ENCODE measurements around the gene WSCD1.

WSCD1 gene

GRCh38 chr17:6061290-6061689 is 8.9 kb upstream of the WSCD1 start:
- no peak for DNase-seq

GRCh38 chr17:6064868-6065267 is 5.3 kb upstream of the WSCD1 start:
- DNase-seq = no peak

DNA sequence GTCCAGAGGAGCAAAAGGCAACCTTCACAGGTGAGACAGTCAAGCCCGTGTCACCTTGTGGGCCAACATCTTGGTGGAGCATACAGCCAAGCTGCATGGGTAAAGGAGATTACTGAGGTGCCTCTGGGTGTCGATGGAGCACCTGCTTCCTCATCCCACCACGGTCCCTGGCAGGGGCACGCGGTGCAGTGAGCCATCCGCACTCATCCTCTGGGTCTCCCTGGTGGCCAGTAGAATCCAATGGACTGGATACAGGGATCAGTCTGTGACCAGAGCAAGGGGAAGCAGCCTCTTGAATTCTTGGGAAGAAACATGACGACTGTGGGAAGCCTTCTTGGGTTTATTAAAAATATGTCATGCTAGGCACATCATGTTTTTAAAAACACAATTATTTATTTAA is 4.8 kb upstream of the WSCD1 start:
- DNase-seq = no peak

DNA sequence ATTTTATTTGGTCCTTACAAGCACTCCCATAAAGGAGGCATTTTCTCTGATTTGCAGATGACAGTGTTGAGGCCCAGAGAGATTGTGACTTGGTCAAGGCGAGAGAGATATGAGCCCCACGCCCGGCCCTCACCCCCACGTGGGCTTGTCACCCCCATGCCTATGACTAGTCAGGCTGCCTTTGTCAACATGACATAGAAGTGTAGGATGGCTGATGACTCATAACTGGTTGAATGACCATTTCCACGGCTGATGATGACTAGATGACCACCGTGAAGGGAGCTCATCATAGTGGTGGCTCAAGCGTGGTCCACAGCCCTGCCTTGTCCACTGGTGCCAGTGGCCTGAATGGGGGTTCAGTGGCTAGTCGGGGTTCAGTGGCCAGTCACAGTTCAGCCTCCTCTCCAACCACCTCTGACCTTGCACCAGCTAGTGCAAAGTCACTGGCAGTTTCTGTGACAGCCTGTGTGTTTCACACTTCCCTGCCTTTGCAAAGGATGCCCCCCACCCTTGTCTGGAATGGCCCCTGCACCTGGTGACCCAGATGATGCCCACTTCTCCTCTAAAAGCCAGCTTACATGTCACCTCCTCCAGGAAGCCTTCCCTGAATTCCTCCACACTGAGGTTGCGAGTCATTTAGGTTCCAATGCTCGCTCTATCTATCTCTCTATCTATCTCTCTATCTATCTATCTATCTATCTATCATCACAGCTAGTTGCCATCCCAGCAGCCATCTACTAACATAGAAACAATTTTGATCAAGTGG is 3.8 kb upstream of the WSCD1 start:
- DNase-seq = no peak

DNA sequence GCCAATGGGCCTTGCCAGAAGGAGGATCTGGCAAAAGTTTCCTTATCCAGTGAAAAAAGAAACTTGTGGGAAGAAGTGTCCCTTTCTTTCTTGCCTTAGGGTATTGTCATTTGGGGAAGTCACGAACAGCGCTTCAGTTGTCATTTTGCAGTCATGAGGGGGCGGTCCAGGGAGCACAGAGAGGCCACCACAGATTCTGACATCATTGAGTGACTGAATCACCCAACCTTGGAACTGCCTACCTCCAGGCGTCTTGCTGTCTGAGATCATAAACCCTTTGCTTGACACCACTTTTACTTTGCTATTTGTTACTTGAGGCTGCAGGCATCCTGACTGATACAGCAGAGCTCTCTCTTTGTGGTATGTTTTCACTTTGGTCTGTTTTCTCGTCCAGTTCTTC is 3.1 kb upstream of the WSCD1 start:
- no peak for DNase-seq

DNA sequence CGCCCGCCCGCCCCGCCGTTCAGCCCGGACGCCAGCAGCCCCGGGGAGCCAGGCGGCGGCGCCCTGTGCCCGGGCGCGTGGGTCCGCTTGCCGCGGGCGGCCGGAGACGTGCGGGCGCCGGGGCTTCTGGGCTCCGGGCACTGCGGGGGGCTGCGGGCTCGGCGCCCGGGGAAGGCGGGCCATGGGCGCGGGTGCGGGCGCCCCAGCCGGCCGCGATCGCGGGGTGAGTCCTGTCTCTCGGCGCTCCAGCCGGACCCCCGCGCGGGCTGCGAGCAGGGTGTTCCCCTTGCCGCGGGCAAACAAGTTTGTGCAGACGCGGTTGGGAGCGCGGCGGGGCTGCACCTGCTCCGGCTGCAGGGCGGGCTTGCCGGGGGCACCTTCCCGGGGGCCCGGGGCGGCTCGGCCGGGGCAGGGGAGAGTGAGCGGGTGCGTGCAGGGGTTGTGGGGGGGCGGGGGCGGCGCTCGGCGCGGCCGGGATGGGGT is 292 bp downstream of the WSCD1 start:
- DNase-seq = no peak

- no peak for DNase-seq
These were observed 833 bp downstream of the WSCD1 start for GRCh38 chr17:6070913-6071511.

DNA sequence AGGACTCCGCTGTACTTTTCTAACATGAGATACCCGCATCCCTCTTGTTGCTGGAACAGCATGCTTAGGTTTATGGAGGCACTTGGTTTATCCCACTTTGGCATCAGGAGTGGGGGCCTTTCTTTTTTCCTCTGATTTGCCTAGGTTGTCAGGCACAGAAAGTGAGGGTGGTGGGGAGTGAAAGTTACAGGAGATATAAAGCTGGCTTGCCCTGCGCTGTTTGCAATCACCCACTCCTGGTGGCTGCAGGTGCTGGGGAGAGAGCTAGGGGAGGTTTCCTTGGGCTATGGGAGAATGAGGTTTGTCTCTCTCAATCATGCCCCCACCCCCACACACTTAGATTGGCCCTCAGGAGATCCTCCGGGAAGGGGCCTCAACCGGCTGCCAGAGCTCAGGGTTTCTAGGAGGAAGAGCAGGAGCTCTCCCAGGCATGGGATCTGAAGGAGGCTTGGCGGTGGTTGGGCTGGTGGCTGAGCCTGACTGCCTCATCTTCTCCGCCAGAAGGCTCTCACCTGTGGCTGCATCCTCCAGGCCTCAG is 1.4 kb downstream of the WSCD1 start:
- no peak for DNase-seq

- no peak for DNase-seq
These were observed 2.0 kb downstream of the WSCD1 start for GRCh38 chr17:6072157-6072556.

GRCh38 chr17:6072611-6073010 is 2.4 kb downstream of the WSCD1 start:
- DNase-seq = no peak

- DNase-seq = no peak
These were observed 3.4 kb downstream of the WSCD1 start for GRCh38 chr17:6073620-6074019.

DNA sequence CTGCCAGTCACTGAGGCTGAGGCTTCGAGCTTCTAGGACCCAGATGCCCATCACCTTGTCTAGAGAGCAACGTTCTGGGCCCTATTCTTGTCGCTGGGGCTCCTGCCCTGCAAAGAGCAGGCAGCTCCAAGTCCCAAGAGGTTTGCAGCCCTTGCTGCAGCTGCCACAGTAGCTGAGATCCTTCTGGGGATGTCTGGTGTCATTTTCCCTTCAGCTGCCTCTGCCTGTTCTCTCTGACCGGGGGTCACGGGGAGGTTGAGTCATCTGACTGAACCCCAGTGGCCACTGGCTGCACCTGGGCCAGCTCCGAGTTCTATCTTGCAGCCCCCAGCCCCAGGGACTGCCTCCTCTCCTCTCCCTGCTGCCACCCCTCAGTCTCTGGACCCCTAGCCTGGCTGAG is 4.9 kb downstream of the WSCD1 start:
- DNase-seq = no peak

GRCh38 chr17:6075845-6076244 is 5.7 kb downstream of the WSCD1 start:
- no peak for DNase-seq

- no peak for DNase-seq
These were observed 7.6 kb downstream of the WSCD1 start for GRCh38 chr17:6077752-6078151.

DNA sequence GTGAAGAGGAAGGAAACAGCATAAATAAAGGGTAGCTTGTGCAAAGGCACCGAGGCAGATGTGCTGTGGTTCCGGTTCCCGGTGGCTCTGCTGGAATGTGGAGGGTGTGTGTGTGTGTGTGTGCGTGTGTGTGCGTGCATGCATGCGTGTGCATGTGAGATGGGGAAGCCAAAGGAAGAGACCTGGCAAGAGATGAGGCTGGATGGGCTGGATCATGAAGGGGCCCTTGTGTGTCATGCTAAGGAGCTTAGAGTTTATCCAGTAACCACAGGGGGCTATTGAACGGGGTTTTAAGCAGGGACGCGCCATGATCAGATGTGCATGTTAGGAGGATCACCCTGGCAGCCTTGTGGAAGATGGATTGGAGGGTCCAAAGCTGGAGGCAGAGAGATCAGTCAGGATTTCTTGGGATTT is 8.3 kb downstream of the WSCD1 start:
- no peak for DNase-seq

DNA sequence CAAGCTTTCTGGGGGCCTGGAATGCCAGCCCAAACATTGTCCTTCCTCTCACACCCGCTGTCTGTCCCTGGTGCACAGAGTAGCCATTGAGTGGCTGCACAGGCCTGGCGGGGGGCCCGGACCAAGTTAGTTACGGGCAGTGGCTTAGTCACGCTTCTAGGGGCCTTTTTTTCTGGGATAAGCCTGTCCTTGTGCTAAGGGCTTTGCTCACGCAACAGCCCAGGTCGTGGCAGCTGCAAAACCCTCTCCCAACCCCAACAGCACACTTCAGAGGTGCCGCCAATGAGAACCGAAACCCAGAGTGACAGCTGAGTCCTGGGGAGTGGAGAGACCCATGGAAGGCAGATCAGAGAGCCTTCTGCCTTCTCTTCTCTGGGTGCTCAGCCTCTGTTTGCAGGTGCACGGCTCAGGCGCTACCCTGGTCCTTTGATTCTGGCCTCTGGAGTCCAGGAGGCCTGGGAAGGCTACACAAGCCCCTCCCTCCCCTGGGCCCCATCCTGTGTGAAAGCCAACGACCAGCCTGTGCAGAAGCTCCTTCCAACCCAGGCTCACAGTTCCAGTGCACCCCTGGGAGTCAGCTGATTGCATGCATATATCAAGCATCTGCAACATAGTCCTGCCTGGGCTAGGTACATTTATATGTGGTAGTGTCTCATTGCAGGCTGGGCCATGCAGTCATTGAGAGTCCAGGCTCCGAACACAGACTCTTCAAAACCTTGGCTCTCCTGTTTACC is 9.1 kb downstream of the WSCD1 start:
- DNase-seq = no peak

DNA sequence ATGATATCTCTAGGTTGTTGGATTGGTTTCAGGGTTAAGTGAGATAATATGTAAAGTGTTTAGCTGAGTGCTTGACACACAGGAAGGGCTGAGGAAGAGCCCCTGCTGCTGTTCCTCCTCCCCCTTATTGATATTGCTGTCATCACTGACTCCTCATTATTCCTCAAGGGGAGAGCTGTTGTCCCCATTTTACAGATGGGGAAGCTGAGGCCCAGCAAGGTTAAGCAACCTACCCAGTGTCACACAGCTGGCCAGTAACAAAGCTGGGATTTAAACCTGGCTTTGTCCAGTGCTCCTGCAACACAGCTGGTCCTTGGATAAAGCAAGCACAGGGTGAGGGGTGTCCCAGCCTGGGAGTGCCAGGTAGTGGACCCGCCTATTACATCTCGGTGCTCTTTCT is 9.8 kb downstream of the WSCD1 start:
- no peak for DNase-seq

DNA sequence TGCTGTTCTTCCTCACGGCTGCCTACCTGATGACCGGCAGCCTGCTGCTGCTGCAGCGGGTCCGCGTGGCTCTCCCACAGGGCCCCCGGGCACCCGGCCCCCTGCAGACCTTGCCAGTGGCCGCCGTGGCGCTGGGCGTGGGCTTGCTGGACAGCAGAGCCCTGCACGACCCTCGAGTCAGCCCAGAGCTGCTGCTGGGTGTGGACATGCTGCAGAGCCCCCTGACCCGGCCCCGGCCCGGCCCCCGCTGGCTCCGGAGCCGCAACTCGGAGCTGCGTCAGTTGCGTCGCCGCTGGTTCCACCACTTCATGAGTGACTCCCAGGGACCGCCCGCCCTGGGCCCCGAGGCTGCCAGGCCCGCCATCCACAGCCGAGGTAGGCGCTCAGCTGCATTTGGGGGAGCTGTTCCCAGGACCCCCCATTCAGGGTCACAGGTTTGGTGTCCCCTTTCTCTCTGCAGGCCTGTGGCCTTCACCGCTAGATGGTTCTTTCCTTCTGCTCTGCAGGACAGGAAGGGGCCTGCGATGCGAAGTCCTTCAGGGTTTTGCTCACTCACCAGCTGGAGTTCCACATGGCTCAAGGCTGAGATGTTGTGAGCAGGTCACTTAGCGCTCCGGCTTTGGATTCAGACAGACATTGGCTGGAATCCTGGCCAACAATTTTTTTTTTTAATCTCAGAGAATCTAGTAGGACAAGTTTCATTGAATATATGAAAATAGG is 10.7 kb downstream of the WSCD1 start:
- DNase-seq = no peak

DNA sequence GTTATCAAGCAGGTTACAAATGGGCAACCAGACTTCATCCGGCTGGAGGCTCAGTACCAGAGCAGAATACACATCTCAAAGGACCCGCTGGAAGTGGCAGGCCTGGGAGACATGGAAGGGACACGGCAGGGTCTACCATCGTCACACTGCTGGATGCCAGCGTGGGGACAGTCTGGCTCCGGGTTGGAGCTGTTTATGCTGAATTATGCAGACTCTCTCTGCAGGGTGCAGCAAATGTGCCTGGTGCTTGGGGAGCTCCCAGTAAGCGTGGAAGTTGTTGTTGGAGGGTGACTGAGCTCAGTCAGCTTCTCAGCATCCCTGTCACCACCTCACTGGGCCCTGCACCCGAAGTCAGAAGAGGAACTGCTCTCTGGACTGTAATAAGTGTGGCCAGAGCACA is 12.2 kb downstream of the WSCD1 start:
- no peak for DNase-seq

GRCh38 chr17:6084311-6085161 is 14.4 kb downstream of the WSCD1 start:
- no peak for DNase-seq

- DNase-seq = no peak
These were observed 15.6 kb downstream of the WSCD1 start for GRCh38 chr17:6085812-6086211.

Data from T-helper 2 cell (primary cell).